Thyroid gland (tissue), 4 donors: ENCODE measurements around the gene EGR4. TPM values are rescaled to one million over a fixed set of nuclear protein-coding genes. Genes with fewer than 3 reads are reported as not detected.

Experiments
- DNase-seq, 2 donors: peaks; one replicate each; pipeline ENCODE4 v3.0.0-alpha.2; 2019
- H3K27ac ChIP-seq, 3 donors: fragments of 200-600 bp; sonication (generic); 1 replicate in 2 of 3; 2 replicates in 1 of 3; pipeline ENCODE4 v1.5.1; 2016 to 2019; ENCODE audit warnings: mild to moderate bottlenecking in 1 of 3, moderate library complexity in 1 of 3
- H3K27me3 ChIP-seq: fragments of 200-600 bp; sonication (generic); one replicate; pipeline ENCODE4 v1.5.1; 2019
- H3K36me3 ChIP-seq, 2 donors: fragments of 200-600 bp; sonication (generic); one replicate each; pipeline ENCODE4 v1.5.1; 2016 to 2019
- H3K4me1 ChIP-seq, 2 donors: fragments of 200-600 bp; sonication (generic); one replicate each; pipeline ENCODE4 v1.5.1; 2017 to 2019
- H3K4me3 ChIP-seq, 3 donors: fragments of 200-600 bp; sonication (generic); replicated peaks in 1 of 3; 1 replicate in 2 of 3; 2 replicates in 1 of 3; pipeline ENCODE4 v1.5.1; 2016; ENCODE audit warnings: mild to moderate bottlenecking in 1 of 3
- H3K9me3 ChIP-seq: fragments of 200-600 bp; sonication (generic); one replicate; pipeline ENCODE4 v1.5.1; 2017
- POLR2A ChIP-seq, 2 donors: fragments of 450-650 bp; IDR thresholded peaks; one replicate each; pipeline ENCODE4 v1.6.1; 2017; ENCODE audit warnings: antibody characterized with exemption in 2 of 2, mild to moderate bottlenecking in 2 of 2, moderate library complexity in 1 of 2
- WGBS, 2 donors: methylation state at CpG; one replicate each; pipeline ENCODE4 v1.1.5; 2017; 5-methylcytosine and 5-hydroxymethylcytosine counted together
- intact Hi-C: fragments of 100-400 bp; cut with DNase I; formaldehyde crosslinking; loops from one replicate; pipeline ENCODE4 v1.15.1; 2023
- total RNA-seq, 4 donors: library from RNA; depleted of rRNA; stranded (reverse); fragments of >200 nt; gene quantifications; one replicate each; pipeline ENCODE4 v1.2.3, GENCODE V29; 2016
- TF ChIP-seq, protein P1 (sequence below), 6 experiments: fragments of 200-600 bp in 3 of 6; fragments of 450-650 bp in 3 of 6; sonication (generic) in 3 of 6; IDR thresholded peaks; one replicate each; pipeline ENCODE4 v1.5.1; 2016 to 2019; ENCODE audit warnings: antibody characterized with exemption in 6 of 6, mild to moderate bottlenecking in 2 of 6, inconsistent platforms in 1 of 6, moderate library complexity in 1 of 6

The EGR4 gene
- total RNA-seq, 4 donors from 2014 or later, result not detected

DNA sequence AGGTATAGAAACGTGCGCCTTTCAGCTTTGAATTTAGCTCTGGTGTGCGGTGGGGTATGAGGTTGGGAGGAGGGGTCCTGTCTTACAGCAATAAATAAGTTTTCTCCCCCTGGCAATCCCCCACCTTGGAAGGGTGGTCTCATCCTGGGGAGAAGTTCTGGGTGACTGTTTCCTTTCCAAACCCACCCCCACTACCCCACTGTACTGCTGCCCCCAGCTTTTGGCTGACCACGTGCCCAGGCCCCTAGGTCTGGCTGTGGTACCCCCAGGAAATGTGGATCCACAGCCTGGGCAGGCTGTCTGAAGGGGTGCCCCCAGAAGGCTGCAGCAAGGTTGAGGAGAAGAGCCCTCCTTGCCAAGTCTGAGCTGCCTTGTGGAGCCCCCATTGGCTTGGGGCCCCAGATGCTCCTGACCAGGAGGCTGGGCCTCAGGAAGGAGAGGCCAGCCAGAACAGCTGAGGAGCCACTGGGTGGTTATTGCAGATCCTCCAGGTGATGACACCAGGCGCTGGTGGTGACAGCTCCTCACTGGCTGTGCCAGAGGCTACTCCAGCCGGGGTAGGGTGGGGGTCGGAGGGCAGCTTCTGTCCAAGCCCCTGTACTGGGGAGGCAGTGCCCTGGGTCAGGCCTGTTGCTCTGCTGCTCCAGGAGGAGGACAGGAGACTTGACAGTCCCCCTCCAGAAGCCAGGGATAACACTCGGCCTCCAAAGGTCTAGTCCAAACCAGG, 35.0 kb downstream of the EGR4 start:
- TF ChIP-seq POLR2A (IDR thresholded peaks at IDR 0.05), result no peak
- TF ChIP-seq, protein P1, sequence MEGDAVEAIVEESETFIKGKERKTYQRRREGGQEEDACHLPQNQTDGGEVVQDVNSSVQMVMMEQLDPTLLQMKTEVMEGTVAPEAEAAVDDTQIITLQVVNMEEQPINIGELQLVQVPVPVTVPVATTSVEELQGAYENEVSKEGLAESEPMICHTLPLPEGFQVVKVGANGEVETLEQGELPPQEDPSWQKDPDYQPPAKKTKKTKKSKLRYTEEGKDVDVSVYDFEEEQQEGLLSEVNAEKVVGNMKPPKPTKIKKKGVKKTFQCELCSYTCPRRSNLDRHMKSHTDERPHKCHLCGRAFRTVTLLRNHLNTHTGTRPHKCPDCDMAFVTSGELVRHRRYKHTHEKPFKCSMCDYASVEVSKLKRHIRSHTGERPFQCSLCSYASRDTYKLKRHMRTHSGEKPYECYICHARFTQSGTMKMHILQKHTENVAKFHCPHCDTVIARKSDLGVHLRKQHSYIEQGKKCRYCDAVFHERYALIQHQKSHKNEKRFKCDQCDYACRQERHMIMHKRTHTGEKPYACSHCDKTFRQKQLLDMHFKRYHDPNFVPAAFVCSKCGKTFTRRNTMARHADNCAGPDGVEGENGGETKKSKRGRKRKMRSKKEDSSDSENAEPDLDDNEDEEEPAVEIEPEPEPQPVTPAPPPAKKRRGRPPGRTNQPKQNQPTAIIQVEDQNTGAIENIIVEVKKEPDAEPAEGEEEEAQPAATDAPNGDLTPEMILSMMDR (IDR thresholded peaks at IDR 0.05), result no peak
- Histone ChIP-seq H3K4me1 (no peaks in the 10 kb centered on the region), H3K27me3 (no peaks in the 10 kb centered on the region), H3K27ac (no peak overlapping the region), H3K4me3 (no peak overlapping the region), H3K36me3 (peaks cover 8 to 10% of the 10 kb centered on the region in 2 donors), H3K9me3 (no peaks in the 10 kb centered on the region)
- 88 to 93% methylated on average over 4 to 5 of the region's 8 CpGs for WGBS, 2 donors
- intact Hi-C loops, result no loop called here
- DNase-seq, result no peak

DNA sequence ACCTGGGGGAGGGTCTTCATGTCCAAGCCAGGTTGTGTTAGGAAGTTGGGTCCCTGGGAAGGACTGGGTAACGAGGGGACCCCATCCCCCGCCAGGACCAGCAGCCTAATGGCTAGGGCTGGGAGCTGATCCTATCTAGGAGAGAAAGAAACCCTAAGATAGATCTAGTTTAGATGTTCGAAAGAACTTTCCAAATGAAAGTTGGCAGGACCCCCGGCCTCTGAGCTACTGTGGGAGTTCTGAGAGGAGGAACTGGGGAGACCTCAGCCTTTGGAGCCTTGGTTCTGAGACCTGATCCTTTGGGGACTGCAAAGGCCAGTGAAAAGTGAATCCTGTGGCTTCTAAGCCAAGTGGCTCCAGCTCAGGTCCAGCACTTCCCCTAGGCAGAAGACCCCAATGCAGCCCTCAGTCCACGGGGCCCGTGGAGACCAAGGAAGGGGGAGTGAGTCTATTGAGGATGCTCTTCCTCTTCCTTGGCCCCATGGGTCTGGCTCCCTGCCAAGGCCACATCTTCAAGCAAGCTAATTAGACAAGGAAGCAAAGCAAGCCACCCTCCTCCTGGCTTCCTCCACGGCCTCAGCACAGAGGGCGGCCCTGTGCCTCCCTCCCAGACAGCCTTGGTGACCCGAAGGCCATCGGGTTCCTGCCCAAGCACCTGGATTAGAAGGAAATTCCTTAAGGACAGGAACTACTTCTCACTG, 35.8 kb downstream of the EGR4 start:
- 74 to 81% methylated on average over 8 to 10 of the region's 10 CpGs for WGBS, 2 donors
- no peaks in the 10 kb centered on the region for H3K4me1 ChIP-seq
- DNase-seq, result no peak
- no peaks in the 10 kb centered on the region for H3K9me3 ChIP-seq
- no peak overlapping the region for H3K4me3 ChIP-seq
- peaks cover 16 to 18% of the 10 kb centered on the region in 2 donors for H3K36me3 ChIP-seq
- intact Hi-C loops, result no loop called here
- H3K27me3 ChIP-seq, result no peaks in the 10 kb centered on the region
- no peak overlapping the region for H3K27ac ChIP-seq
- TF ChIP-seq, protein P1 (IDR thresholded peaks at IDR 0.05), result no peak

DNA sequence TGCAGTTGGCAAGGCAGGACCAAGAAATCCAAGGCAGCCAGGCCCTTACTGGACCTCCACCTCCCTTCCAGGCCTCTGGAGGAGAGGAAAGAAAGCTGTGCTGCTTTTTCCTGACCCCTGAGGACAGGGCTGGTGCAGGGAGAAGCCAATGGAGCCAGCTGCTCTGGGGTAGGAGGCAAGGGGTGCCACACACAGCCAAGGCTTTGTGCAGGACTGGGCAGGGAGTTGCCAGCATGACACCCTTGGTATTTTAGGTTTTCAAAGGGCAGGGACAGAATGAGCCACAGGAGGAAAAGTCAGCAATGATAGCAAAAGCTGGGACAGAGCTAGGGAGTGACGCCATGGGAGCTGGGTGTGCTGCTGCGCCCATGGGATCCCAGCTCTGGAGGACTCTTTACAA, 36.3 kb downstream of the EGR4 start:
- H3K36me3 ChIP-seq, result peaks cover 18 to 21% of the 10 kb centered on the region in 2 donors
- no peaks in the 10 kb centered on the region for H3K27me3 ChIP-seq
- WGBS, 2 donors, result 91 to 100% methylated on average over 2 of the region's 2 CpGs
- intact Hi-C loops, result no loop called here
- H3K4me3 ChIP-seq, result no peak overlapping the region
- TF ChIP-seq POLR2A (IDR thresholded peaks at IDR 0.05), result no peak
- no peaks in the 10 kb centered on the region for H3K9me3 ChIP-seq
- no peaks in the 10 kb centered on the region for H3K4me1 ChIP-seq
- no peak for DNase-seq
- no peak overlapping the region for H3K27ac ChIP-seq

DNA sequence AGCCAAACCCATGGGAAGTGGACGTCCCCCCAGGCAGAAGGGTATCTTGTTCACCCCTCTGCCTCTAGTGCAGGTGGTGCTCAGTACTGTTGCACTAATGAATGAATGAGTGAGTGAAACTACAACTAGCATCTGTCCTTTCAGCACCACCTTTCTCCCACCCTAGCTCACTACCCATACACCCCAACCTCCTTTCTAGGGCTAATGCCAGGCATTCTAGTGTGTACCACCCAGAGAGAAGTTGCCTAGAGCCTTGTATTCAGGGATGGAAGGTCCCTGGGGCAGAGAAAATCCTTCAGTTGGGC, 36.8 kb downstream of the EGR4 start:
- no peak overlapping the region for H3K27ac ChIP-seq
- DNase-seq, result no peak
- TF ChIP-seq, protein P1 (IDR thresholded peaks at IDR 0.05), result no peak
- TF ChIP-seq POLR2A (IDR thresholded peaks at IDR 0.05), result no peak
- no peaks in the 10 kb centered on the region for H3K4me1 ChIP-seq
- H3K9me3 ChIP-seq, result no peaks in the 10 kb centered on the region
- intact Hi-C loops, result no loop called here
- WGBS, 2 donors, result 44 to 92% methylated on average over 1 of the region's 1 CpG
- H3K36me3 ChIP-seq, result peaks cover 23 to 26% of the 10 kb centered on the region in 2 donors
- H3K27me3 ChIP-seq, result no peaks in the 10 kb centered on the region
- no peak overlapping the region for H3K4me3 ChIP-seq

DNA sequence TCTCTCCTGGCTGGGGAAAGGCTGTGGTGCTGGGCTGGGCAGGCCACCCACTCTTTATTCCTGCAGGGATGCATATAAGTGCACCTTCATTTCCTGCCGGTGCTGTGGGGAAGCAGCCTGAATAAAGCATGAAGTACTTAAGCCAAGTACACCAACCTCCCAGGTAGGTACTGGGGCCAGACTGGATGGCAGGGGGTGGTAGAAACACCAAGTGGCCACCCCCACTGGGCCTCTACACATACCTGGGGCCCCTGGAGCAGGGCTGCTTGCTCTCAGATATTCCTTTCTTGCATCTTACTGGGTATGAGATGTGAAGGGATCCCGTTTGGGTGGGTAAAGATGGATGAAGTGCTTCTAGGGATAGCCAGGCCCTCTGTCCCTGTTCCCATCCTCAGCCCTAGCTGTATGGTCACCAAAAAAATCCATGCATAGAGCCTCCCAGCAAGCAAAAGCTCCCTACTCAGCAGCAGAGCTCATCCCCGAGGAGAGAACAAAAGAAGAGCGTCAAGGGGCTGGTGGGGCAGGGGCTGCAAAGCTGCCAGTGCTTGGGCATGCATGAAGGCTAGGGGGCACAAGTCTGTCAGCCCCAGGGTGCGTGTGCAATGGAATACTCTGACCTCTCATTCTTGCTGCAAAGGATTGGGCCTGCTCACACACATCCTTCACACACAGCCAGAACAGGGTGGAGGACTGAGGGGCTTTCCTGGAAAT, 37.3 kb downstream of the EGR4 start:
- 49 to 56% methylated on average over 5 of the region's 5 CpGs for whole genome bisulfite sequencing, 2 donors
- intact Hi-C loops, result no loop called here
- peaks cover 28 to 31% of the 10 kb centered on the region in 2 donors for H3K36me3 ChIP-seq
- H3K4me3 ChIP-seq, result no peak overlapping the region
- H3K9me3 ChIP-seq, result no peaks in the 10 kb centered on the region
- no peak overlapping the region for H3K27ac ChIP-seq
- no peaks in the 10 kb centered on the region for H3K4me1 ChIP-seq
- DNase-seq, result no peak
- no peaks in the 10 kb centered on the region for H3K27me3 ChIP-seq
- TF ChIP-seq, protein P1 (IDR thresholded peaks at IDR 0.05), result no peak
- TF ChIP-seq POLR2A (IDR thresholded peaks at IDR 0.05), result no peak
